Bronchial epithelial cell (primary cell): Measurements from ENCODE around the gene ECI1. TPM values are rescaled to one million over a fixed set of nuclear protein-coding genes. Genes with fewer than 3 reads are reported as not detected.

Experiments
- DNase-seq: peaks from one replicate; pipeline ENCODE4 v3.0.0-alpha.2; 2010; ENCODE audit warnings: low read depth
- FAIRE-seq: peaks from 2 replicates; lab custom pipeline; 2011; peaks lifted over from hg19 to GRCh38; lab: Jason Lieb, UNC
- H3K27me3 ChIP-seq: 2 replicates; pipeline ENCODE4 v1.5.1; 2011; ENCODE audit warnings: low read length; ENCODE audit not compliant: control insufficient read depth, insufficient read depth
- H3K36me3 ChIP-seq: 2 replicates; pipeline ENCODE4 v1.5.1; 2011; ENCODE audit warnings: low read length; ENCODE audit not compliant: control insufficient read depth, insufficient read depth
- H3K4me3 ChIP-seq: 2 replicates; pipeline ENCODE4 v1.5.1; 2011; ENCODE audit warnings: mild to moderate bottlenecking, low read depth, low read length, control low read depth
- total RNA-seq: library from RNA; depleted of rRNA; stranded (reverse); fragments of >200 nt; gene quantifications from 2 replicates; pipeline ENCODE4 v1.2.1, GENCODE V29; 2014
- TF ChIP-seq, protein P1 (sequence below): IDR thresholded peaks from 2 replicates; pipeline ENCODE4 v1.5.1; 2011; ENCODE audit warnings: mild to moderate bottlenecking, moderate library complexity, low read length, control low read depth, inconsistent platforms; ENCODE audit not compliant: insufficient read depth, severe bottlenecking

Gene ECI1, protein sequence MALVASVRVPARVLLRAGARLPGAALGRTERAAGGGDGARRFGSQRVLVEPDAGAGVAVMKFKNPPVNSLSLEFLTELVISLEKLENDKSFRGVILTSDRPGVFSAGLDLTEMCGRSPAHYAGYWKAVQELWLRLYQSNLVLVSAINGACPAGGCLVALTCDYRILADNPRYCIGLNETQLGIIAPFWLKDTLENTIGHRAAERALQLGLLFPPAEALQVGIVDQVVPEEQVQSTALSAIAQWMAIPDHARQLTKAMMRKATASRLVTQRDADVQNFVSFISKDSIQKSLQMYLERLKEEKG
- 87.8 and 140 TPM in 2 replicates for total RNA-seq

DNA sequence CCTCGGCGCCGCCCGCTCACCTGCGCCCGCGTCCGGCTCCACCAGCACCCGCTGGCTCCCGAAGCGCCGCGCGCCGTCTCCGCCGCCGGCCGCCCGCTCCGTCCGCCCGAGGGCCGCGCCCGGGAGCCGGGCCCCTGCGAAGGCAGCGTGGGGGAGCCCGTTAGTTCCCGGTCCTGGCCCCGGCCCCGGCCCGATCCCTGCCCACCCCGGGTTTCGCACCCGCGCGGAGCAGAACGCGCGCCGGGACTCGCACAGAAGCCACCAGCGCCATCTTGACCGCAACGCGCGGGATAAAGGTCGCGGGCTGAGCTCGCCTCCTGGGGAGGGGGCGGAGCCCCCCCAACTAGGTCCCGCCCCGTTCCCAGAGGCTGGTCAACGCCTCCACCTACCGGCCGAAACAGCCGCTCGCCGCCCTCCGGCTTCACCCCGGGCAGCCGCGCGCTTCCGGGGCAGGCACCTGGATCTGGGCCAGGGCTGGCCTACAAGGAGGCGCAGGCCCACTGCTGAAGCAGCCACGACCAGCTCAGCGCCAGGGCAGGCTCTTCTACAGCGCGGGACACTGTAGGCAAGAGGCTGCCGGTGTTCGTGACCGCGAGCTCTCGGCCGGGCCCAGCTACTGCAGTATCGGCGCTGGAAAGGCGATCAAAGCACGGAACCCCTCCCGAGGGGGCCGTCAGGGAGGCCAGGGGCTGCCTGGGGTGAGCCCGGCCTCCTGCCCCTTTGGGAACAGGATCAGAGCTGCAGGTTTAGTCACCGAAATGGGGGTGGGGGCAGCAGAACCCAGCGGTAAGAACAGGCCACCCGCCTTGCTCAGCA lies at the start of gene ECI1:
Gene ECI1 (minus strand): TSS at position 292 of the 816 bp plus-strand sequence. CDS start 21 bp downstream, at position 271.
- FAIRE-seq (no peak), DNase-seq (peak; percentile 76)
- TF ChIP-seq, protein P1, sequence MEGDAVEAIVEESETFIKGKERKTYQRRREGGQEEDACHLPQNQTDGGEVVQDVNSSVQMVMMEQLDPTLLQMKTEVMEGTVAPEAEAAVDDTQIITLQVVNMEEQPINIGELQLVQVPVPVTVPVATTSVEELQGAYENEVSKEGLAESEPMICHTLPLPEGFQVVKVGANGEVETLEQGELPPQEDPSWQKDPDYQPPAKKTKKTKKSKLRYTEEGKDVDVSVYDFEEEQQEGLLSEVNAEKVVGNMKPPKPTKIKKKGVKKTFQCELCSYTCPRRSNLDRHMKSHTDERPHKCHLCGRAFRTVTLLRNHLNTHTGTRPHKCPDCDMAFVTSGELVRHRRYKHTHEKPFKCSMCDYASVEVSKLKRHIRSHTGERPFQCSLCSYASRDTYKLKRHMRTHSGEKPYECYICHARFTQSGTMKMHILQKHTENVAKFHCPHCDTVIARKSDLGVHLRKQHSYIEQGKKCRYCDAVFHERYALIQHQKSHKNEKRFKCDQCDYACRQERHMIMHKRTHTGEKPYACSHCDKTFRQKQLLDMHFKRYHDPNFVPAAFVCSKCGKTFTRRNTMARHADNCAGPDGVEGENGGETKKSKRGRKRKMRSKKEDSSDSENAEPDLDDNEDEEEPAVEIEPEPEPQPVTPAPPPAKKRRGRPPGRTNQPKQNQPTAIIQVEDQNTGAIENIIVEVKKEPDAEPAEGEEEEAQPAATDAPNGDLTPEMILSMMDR = peak; percentile 75
- Histone ChIP-seq H3K36me3 (peaks cover 25% of the 10 kb centered on the region), H3K4me3 (peak within 1 kb of the TSS; percentile 54), H3K27me3 (no peaks in the 10 kb centered on the region)

DNA sequence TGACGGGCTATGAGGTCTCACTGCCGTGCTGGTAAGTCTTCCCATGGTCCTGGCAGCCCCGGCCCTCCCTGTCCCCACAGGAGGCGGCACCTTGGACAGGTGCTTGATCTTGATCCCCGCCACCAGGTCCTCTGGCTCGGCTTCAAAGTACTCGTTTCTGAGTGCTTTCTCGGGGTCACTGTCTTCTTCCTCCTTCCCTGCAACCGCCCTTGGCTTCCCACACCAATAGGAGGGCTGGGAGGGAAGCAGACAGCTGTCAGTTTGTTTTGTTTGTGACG lies 48.5 kb upstream of the ECI1 start:
- Histone ChIP-seq H3K4me3 (no peak overlapping the region), H3K36me3 (no peaks in the 10 kb centered on the region), H3K27me3 (no peaks in the 10 kb centered on the region)
- FAIRE-seq (peak; percentile 40), DNase-seq (no peak)
- TF ChIP-seq, protein P1 = no peak

DNA sequence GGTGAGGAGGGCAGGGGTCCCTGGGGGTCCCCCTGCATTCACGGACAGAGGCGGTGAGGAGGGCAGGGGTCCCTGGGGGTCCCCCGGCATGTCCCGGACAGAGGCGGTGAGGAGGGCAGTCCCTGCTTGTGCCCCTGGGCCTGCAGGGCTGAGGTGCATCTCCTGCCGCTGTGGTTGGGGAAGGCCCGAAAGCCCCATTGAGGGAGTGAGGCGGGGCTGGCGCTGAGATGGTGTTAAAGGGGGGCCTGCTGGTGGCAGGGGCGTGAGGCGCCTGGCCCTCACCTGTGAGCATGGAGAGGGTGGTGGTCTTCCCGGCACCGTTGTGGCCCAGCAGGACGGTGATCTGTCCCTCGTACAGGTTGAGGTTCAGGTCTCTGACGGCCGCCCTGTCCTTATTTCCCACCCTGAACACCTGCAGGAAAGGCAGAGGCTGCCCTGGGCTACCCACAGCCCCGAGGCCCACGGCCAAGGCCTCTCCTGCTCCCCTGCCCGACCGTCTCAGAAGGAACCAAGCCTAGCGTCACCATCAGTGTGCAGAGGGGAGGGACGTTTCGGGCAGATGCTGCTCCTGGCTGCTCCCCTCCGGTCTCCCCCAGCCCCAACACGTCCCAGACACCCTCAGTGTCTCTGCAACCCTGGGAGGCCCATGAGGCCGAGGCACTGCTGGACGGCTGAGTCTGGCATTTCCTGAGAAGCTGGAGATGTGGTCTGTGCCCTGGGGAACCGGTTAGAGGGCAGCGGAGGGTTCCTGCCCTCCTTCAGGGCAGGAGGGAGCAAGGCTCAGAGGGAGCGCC lies 47.9 kb upstream of the ECI1 start:
- DNase-seq (no peak), FAIRE-seq (no peak)
- TF ChIP-seq, protein P1 = no peak
- Histone ChIP-seq H3K36me3 (no peaks in the 10 kb centered on the region), H3K27me3 (no peaks in the 10 kb centered on the region), H3K4me3 (no peak overlapping the region)

GRCh38 chr16:2298621-2299020 lies 47.2 kb upstream of the ECI1 start:
- TF ChIP-seq, protein P1 = no peak
- H3K27me3 ChIP-seq = no peaks in the 10 kb centered on the region
- FAIRE-seq (no peak), DNase-seq (no peak)
- no peak overlapping the region for H3K4me3 ChIP-seq
- no peaks in the 10 kb centered on the region for H3K36me3 ChIP-seq

DNA sequence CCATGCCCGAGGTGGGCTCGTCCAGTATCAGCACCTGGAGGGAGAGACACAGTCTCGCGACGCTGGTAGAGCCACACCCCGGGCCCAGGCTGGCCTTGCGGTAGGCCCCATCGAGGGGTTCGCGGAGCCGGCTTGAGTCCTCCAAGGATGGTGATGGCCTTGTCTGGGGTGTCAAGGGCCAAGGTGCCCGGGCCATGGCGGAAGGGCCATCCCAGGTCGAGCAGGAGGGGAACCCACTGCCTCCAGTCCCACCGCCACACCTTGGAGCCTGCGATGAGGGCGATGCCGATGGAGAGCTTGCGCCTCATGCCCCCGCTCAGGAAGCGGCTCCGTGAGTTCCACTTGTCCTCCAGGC lies 46.1 kb upstream of the ECI1 start:
- Histone ChIP-seq H3K36me3 (no peaks in the 10 kb centered on the region), H3K27me3 (no peaks in the 10 kb centered on the region), H3K4me3 (no peak overlapping the region)
- no peak for FAIRE-seq
- DNase-seq = no peak
- TF ChIP-seq, protein P1 = no peak
